ENCODE data around the gene MYCBP. TPM values are rescaled to one million over a fixed set of nuclear protein-coding genes. Genes with fewer than 3 reads are reported as not detected.
"Not testable (repeated sequence)": the region's sequence is repeated elsewhere in the genome, so short reads cannot be mapped to it uniquely, and the experiment has no call there.

Gene MYCBP
- 22.2 and 24.4 TPM in 2 replicates for polyA plus RNA-seq (2014; cell fraction: cytosol; rRNA removed)
- polyA plus RNA-seq (2014; cell fraction: nucleus; rRNA removed) = 16.0 and 18.9 TPM in 2 replicates

- DNase-seq (ENCODE audit: low spot score) = peak; percentile 91
Observed at GRCh38 chr1:38873027-38873969, at the start of gene MYCBP. Gene MYCBP, minus strand, starts transcription at chr1:38873348. Its CDS starts 43 bp downstream, at chr1:38873305.

DNA sequence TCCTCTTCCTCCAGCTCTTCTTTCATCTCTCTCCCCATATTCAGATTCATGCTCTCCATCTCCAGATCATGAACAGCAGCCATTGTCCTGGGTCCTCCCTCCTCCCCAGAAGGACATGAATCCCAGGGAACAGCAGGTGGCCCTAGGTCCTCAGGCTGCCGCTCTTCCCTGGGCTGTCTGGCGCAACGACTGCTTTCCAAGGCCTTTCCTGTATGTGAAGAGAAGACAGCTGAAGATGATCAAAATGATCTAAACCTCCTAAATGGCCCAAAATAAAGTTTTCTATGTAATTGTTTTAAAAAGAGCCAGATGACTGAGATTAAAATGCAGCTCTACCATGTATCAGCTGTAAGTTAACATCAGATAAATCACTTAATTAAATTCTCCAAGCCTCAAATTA is 46.0 kb upstream of the MYCBP start:
- peak; percentile 72 for DNase-seq (ENCODE audit: low spot score)

GRCh38 chr1:38918568-38918967 is 45.4 kb upstream of the MYCBP start:
- DNase-seq (ENCODE audit: low spot score) = no peak

DNA sequence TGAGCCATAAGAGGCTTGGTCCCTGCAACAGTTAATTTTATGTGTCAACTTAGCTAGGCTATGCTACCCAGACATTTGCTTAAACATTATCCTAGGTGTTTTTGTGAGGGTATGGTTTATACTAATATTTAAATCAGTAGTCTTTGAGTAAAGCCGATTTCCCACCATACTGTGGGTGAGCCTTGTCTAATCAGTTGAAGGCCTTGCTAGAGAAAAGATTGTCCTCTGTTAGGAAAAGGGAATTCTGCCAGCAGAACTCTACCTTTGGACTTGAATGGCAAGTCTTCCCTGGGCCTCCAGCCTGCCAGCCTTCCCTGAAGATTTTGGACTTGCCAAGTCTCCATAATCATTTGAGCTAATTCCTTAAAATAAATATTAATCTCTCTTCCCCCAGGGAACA is 44.6 kb upstream of the MYCBP start:
- no peak for DNase-seq (ENCODE audit: low spot score)

DNA sequence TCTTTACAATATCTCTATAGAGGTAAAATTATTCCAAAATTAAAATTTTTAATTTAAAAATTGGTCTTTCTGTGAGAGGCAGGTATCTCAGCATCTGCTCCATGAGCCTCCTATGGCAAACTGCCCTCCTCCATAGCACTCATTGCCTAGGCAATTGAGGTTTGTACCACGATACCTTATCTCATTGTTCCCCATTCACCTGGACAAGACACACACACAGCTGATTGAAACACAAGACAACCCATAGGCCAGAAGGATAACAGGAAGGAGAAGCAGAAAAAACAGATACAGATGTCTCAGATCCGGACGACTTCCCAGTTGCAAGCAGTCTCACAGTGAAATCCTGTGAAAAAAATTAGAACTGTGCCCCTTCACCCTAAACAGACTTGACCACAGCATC is 44.2 kb upstream of the MYCBP start:
- no peak for DNase-seq (ENCODE audit: low spot score)

DNA sequence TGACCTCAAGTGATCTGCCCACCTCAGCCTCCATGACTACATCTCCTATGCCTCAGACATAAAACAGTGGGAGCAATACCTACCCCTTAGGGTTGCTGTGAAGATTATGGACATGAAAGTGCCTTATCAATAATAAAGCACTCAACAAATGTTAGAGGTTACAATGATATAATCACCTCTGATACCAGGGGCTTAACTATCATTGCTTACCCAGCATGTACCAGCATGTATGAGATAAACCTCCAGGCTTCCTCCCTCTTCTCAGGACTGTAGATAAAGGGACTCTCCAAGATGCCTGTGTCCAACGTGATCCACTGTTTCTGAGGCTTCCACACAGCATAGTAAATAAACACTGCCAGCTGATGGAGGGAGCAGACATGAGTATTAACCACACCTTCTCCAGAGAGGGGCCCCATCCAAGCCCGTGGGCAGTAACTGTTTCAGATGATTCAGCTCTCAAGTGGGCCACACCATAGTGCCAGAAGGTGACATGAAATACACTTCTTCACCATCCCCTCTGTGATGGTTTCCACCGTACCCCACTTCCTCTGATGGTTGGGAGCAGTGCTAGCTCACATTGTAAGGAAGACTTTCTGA is 42.3 kb upstream of the MYCBP start:
- no peak for DNase-seq (ENCODE audit: low spot score)

DNA sequence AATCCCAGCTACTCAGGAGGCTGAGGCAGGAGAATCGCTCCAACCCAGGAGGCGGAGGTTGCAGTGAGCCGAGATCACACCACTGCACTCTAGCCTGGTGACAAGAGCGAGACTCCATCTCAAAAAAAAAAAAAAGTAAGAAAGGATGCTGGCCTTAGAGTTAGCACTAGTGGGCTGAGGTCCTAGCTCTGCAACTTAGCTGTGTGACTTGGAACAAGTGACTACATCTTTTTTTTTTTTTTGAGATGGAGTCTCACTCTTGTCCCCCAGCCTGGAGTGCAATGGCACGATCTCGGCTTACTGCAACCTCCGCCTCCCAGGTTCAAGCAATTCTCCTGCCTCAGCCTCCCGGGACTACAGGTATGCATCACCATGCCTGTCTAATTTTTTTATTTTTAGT is 41.8 kb upstream of the MYCBP start:
- not testable (repeated sequence) for DNase-seq (ENCODE audit: low spot score)

DNA sequence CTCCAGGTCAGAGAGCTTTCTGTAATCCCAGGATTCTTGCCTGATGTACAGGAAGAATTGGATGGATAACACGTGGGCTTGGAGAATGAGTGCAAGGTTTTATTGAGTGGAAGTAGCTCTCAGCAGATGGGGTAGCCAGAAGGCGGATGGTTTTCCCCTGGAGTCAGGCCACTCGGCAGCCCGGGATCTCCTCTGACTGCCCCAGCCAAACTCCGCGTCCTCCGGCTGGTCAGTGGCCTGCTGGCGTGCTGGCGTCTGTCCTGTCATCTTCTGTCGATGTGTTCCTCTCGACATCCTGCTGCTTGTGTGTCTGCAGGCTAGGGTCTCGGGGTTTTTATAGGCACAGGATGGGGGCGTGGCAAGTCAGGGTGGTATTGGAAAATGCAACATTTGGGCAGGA is 35.7 kb upstream of the MYCBP start:
- DNase-seq (ENCODE audit: low spot score) = no peak

DNA sequence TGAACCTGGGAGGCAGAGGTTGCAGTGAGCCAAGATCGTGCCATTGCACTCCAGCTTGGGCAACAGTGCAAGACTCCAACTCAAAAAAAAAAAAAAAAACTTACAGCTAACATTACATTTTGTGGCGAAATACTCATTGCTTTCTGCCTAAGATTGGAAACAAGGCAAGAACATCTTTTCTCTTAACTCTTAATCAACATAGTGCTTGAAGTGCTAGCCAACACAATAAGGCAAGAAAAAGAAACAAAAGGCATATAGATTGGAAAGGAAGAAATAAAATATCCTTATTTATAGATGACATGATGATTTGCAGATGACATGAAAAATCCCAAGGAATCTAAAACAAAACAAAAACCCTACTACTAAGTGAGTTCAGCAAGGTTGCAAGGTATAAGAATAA is 32.8 kb upstream of the MYCBP start:
- DNase-seq (ENCODE audit: low spot score) = no peak

GRCh38 chr1:38899560-38899959 is 26.4 kb upstream of the MYCBP start:
- DNase-seq (ENCODE audit: low spot score) = no peak

DNA sequence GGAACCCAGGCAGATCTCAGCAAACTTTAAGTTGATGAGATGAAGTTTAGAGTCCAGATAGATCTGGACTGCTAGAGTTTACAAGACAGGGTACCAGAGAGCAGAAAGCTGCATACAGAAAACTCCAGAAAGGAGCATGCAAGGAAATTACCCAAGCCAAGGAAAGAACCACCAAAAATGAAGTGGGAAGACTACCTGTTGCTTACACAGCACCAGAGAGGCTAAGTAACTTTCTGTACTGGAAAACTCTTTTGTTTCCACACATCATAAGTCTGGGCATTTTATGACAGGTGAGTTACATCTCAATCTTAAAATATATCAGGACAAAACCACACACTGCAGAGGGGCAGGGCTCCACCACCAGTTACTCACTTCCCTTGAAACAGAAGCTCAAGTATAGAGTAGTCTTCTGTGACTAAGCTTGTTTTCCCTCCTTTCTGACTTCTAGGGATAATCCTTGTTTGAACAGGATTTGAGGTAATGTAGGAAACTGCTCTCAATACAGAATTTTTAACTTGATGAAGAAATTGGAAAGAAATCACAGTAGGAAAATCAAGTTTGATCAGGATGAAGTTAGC is 25.6 kb upstream of the MYCBP start:
- DNase-seq (ENCODE audit: low spot score) = no peak

GRCh38 chr1:38896169-38896568 is 23.0 kb upstream of the MYCBP start:
- DNase-seq (ENCODE audit: low spot score) = no peak

DNA sequence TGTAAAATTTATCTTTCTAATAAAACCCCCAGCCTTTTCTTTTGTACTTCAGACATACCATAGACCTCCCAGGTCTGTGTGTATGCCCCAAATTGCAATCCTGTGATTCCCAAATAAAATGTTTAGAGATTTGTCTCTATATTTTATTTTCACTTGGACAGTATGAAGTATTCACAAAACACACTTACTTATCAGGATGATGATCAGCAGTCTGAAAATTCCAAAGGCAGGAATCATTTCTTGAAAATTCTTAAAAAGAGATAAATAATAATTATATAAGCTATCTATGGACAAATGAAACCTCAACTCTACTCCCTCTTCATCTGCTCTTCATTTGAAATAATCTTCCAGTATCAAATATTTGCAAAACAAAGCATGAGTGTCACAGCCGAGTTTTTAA is 19.8 kb upstream of the MYCBP start:
- no peak for DNase-seq (ENCODE audit: low spot score)

DNA sequence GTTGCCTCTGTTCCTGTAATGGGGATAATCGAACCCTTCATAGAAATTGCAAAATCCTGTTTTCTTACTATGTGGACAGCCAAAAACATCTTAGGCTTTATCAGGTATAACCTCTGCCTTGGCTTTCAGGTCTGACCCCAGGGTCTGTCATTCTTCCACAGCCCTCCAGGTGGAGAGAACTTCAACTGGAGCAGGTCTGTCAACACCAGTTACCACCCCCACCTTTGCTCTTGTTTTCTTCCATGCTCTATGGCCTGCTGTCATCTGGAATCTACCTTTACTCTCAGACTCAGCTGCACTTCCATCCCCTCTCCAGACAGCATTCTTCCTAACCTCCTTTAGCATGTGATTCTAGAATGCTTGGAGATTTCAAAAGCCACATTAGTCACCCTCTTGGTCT is 18.6 kb upstream of the MYCBP start:
- no peak for DNase-seq (ENCODE audit: low spot score)

DNA sequence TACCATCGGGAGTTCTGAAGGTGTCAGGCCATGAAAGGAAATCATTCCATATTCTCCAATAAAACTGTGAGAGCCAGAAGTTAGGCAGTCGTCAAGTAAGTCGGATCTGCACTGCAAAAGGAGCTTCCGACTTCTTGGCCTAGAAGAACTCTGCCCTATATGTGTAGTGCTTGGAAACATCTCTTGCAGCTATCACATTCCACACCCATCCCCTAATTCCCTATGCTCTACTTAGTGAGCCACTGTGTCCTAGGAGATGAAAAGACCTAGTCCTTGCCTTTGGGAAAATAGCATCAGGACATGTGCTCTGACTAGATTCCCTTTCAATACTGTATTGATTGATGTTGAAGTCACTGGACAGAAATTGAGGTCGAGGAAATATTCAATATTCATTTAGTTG is 16.4 kb upstream of the MYCBP start:
- no peak for DNase-seq (ENCODE audit: low spot score)

DNA sequence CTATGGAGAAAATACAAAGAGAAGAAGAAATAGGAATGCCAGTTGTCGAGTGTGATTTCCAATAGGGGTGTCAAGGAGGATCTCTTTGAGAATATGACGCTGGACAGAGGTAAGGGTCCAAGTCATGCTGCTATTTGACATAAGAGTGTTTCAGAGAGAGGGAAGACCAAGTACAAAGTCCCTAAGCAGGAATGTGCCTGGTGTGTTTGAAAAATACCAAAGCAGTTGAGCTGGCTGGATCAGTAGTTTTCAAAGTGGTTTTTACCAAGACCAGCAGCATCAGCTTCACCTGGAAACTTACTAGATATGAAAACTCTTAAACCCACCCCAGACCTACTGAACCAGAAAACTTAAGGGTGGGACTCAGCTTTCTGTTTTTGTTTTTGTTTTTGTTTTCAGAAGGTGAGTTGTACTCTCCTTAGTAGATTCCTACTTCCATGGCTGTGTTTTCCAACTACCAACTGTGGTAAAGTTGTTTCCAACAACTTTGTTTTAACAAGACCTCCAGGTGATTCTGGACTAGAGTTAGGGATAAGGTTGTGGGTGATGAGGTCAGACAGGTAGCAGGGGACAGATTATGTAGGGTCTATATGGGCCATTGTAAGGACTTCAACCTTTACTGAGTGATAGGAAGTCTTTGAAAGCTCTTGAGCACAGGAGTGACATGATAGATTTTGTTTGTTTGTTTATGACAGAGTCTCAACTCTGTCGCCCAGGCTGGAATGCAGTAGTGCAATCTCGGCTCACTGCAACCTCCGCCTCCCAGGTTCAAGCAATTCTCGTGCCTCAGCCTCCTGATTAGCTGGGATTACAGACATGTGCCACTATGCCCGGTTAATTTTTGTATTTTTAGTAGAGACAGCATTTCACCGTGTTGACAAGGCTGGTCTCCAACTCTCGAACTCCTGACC is 15.5 kb upstream of the MYCBP start:
- no peak for DNase-seq (ENCODE audit: low spot score)

DNA sequence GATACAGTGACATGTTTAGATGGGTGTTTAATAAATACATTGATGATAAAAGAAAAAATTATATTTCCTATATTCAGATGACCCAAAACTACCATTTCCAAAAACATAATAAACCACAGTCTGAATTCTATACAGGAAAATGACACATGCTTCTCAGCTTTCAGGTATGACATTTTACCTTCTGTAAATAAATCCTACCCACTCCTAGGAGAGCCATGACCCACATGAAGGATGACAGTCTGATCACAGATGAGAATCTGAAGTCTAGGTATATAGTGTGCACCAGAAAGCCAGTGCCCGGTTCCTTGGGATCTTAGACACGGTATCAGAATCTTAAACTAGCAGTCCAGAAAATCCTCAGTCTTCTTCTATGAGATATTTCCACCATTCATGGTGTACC is 11.9 kb upstream of the MYCBP start:
- no peak for DNase-seq (ENCODE audit: low spot score)

- no peak for DNase-seq (ENCODE audit: low spot score)
Observed at GRCh38 chr1:38881487-38881886, 8.3 kb upstream of the MYCBP start, which contains the start of gene GJA9. Gene GJA9, minus strand, starts transcription at chr1:38881587. Its CDS starts 5,489 bp downstream, at chr1:38876098.

GRCh38 chr1:38875811-38876210 is 2.7 kb upstream of the MYCBP start:
- no peak for DNase-seq (ENCODE audit: low spot score)

DNA sequence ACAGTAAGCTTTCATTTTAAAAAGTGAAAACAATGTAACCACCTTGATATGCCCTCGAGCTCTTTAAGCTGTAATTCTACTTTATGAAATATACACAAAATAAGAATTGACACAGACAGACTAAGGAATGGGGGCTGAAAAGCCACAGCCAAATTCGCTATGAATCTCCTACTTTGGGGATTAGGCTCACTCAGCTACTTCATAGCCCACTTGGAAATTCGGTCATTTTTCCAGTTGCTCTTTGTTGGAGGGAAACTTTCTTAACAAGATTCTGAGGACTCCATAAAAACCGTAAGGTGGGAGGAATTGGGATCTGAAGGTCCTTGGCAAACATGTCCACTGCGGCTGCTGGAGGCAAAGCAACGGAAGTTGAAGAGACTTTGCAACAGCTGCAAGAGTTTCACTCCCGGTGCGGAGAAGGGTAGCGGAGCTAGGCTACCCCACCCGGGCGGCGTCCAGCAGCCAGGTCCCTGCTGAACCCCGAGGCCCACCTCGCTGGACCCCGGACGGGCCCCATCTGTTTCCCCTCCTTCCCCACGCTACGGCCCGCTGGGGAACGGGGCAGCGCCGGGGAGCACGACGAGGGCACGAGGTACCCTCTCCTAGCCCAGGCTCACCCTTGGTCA is 634 bp downstream of the MYCBP start:
- DNase-seq (ENCODE audit: low spot score) = no peak

- DNase-seq (ENCODE audit: low spot score) = no peak
Observed at GRCh38 chr1:38870996-38871395, 2.2 kb downstream of the MYCBP start.
